ENCODE data around the gene TMEM62. TPM values are rescaled to one million over a fixed set of nuclear protein-coding genes. Genes with fewer than 3 reads are reported as not detected.

The TMEM62 gene
- total RNA-seq, 1 experiment from 2014 or later, result 7.2 TPM

DNA sequence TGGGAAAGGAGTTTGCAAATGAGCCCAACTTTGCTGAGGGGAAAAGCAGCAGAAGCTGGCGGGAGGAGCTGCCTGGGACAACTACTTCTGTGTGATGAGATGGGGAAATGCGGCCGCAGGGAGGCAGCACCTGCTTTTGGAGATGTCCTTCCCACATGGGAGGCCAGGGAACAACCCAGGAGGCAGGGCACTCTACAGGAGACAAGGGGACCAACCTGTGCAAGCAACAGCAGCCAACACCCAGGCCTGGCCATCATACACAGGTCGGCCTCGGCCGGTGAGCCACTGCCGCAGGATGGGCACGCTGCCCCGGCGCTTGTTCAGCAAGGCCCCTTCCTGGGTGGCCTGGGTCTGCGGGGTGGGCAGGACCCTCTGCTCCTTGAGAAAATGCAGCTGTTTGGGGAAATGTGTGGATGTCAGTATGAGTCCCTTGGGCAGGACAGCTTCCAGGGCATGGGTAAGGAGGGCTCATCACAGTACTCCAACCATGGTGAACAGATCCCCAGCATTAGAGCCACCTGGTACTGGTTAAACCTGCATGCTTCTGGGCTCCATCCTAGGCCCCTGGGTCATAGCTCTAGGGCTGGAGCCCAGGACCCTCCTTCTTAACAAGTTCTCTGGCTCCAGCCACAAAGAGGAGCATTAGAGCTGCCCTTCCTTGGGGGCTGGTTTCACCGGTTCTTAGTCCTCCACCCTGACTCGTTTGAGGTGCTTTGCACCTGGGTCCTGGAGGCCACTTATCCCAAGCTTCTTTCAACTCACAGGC, 75.9 kb downstream of the TMEM62 start:
- no peak overlapping the region for H2AFZ ChIP-seq (ENCODE audit: low read length)
- no peak overlapping the region for H4K5ac ChIP-seq (ENCODE audit: insufficient read length, low read depth, low read length)

More for the DNA sequence above, 75.9 kb downstream of the TMEM62 start:
- Histone ChIP-seq H2BK120ac (ENCODE audit: low read depth, low read length, poor library complexity, severe bottlenecking) (no peak overlapping the region), H3K9ac (ENCODE audit: extremely low read depth, insufficient read length, low read length) (no peak overlapping the region), H3K23me2 (ENCODE audit: insufficient read length, low read depth, low read length, poor library complexity, severe bottlenecking) (no peaks in the 10 kb centered on the region), H3K9me3 (ENCODE audit: control insufficient read depth, low read depth, low read length) (no peaks in the 10 kb centered on the region), H2AK5ac (ENCODE audit: insufficient read length, low read length) (no peak overlapping the region), H4K91ac (ENCODE audit: insufficient read length, low read depth, low read length) (no peak overlapping the region), H3K4me2 (ENCODE audit: insufficient read depth, insufficient read length, low read length) (no peak overlapping the region), H3K27me3 (ENCODE audit: insufficient read depth, low read length) (no peaks in the 10 kb centered on the region), H3K79me1 (ENCODE audit: insufficient read depth, low read depth, low read length, poor library complexity, severe bottlenecking) (no peaks in the 10 kb centered on the region), H3K79me2 (ENCODE audit: insufficient read depth, low read length) (no peaks in the 10 kb centered on the region), H3K4ac (ENCODE audit: low read depth, low read length) (no peak overlapping the region), H4K20me1 (ENCODE audit: control insufficient read depth, insufficient read depth, insufficient read length) (no peaks in the 10 kb centered on the region), H2BK5ac (ENCODE audit: insufficient read length, low read length) (no peak overlapping the region), H2BK12ac (ENCODE audit: insufficient read length, low read depth, low read length) (no peak overlapping the region), H3K18ac (ENCODE audit: insufficient read length, low read depth, low read length) (no peak overlapping the region), H3K14ac (ENCODE audit: insufficient read depth, low read length) (no peak overlapping the region), H3K23ac (ENCODE audit: insufficient read length, low read depth, low read length) (no peak overlapping the region), H4K8ac (replicated peaks; ENCODE audit: insufficient read length, low read depth, low read length) (no peak overlapping the region), H3K27ac (ENCODE audit: insufficient read length, low read depth, low read length) (no peak overlapping the region), H3T11ph (ENCODE audit: low read length) (no peak overlapping the region), H3K56ac (ENCODE audit: insufficient read length, low read depth, low read length) (no peak overlapping the region), H2BK15ac (ENCODE audit: low read depth, low read length) (no peak overlapping the region), H3K4me1 (ENCODE audit: insufficient read depth, low read length) (no peaks in the 10 kb centered on the region), H2BK20ac (ENCODE audit: low read depth, low read length, poor library complexity, severe bottlenecking) (no peak overlapping the region)
- WGBS (ENCODE audit: extremely low coverage, insufficient read length, low lambda C conversion rate), result no CpG with 5 or more reads among the region's 13 CpGs
- Mint-ChIP-seq H3K4me1 (peaks cover 12% of the 10 kb centered on the region in 2 experiments), H3K27me3 (ENCODE audit: low read depth) (peaks cover 13% of the 10 kb centered on the region), H3K4me3 (no peak overlapping the region; a peak in 1 of 5 replicates), H3K36me3 (ENCODE audit: insufficient read depth in 1 of 3, low read depth in 3 of 3) (no peaks in the 10 kb centered on the region), H3K9me3 (no peaks in the 10 kb centered on the region), H3K27ac (no peak overlapping the region)
- TF ChIP-seq, protein P1, sequence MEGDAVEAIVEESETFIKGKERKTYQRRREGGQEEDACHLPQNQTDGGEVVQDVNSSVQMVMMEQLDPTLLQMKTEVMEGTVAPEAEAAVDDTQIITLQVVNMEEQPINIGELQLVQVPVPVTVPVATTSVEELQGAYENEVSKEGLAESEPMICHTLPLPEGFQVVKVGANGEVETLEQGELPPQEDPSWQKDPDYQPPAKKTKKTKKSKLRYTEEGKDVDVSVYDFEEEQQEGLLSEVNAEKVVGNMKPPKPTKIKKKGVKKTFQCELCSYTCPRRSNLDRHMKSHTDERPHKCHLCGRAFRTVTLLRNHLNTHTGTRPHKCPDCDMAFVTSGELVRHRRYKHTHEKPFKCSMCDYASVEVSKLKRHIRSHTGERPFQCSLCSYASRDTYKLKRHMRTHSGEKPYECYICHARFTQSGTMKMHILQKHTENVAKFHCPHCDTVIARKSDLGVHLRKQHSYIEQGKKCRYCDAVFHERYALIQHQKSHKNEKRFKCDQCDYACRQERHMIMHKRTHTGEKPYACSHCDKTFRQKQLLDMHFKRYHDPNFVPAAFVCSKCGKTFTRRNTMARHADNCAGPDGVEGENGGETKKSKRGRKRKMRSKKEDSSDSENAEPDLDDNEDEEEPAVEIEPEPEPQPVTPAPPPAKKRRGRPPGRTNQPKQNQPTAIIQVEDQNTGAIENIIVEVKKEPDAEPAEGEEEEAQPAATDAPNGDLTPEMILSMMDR (conservative IDR thresholded peaks at IDR 0.05), result peak; percentile 62
- peak; percentile 87 for DNase-seq

All from H9 (cell line).